K562 (cell line): ENCODE data around the gene BDH2. TPM values are rescaled to one million over a fixed set of nuclear protein-coding genes. Genes with fewer than 3 reads are reported as not detected.
A peak's percentile ranks its signal among the peaks of the same experiment; 100 is the strongest.

Experiments used
- ATAC-seq: fragments of 200-7000 bp; cut with Tn5 transposase; 3 replicates; pipeline ENCODE4 v1.9.1; 2020; ENCODE audit warnings: moderate library complexity
- BruUV-seq: library from RNA; stranded (reverse); fragments of 400-500 nt; replicated peaks from 2 replicates; lab custom pipeline; 2021; lab: Mats Ljungman, UMichigan
- CTCF ChIA-PET: fragments of 300-600 bp; formaldehyde crosslinking; extraction: SDS; loops from one replicate; lab custom pipeline; 2021; ENCODE audit warnings: low intra/inter-chr PET ratio; lab: Yijun Ruan, JAX
- POLR2A ChIA-PET: fragments of 300-600, 350-650 bp; sonication (Branson Sonifier 250); formaldehyde crosslinking; extraction: SDS; loops from one replicate; lab custom pipeline; 2021; ENCODE audit warnings: antibody characterized with exemption, inconsistent platforms; lab: Yijun Ruan, JAX
- DNase-seq, 4 experiments: peaks; one replicate each; pipeline versions ENCODE4 v3.0.0 to v3.0.0-alpha.2; 2011 to 2018; ENCODE audit warnings: low spot score in 3 of 4, mixed read lengths in 3 of 4; ENCODE audit errors: extremely low read depth in 1 of 4
- FAIRE-seq: peaks from 2 replicates; lab custom pipeline; 2011; peaks lifted over from hg19 to GRCh38; lab: Jason Lieb, UNC
- H2AFZ ChIP-seq: 2 replicates; pipeline ENCODE4 v1.6.0; 2011; ENCODE audit warnings: low read depth, low read length, control low read depth, inconsistent platforms
- H3K27ac ChIP-seq: fragments of 200-600 bp; 3 replicates; pipeline ENCODE4 v1.8.0; 2011; ENCODE audit warnings: low read depth, mild to moderate bottlenecking, control low read depth, inconsistent platforms, low read length, moderate library complexity, mixed read lengths; ENCODE audit errors: extremely low read depth
- H3K27me3 ChIP-seq, 2 experiments: fragments of 300-600 bp in 1 of 2; 2 replicates in 1 of 2; 3 replicates in 1 of 2; pipeline versions ENCODE4 v1.6.0 to v1.8.0; 2011; ENCODE audit warnings: inconsistent platforms in 2 of 2, low read length in 2 of 2, mild to moderate bottlenecking in 1 of 2, mixed read lengths in 1 of 2, moderate library complexity in 1 of 2; ENCODE audit not compliant: control insufficient read depth in 2 of 2, insufficient read depth in 2 of 2
- H3K36me3 ChIP-seq: fragments of 300-600 bp; 3 replicates; pipeline ENCODE4 v1.8.0; 2011; ENCODE audit warnings: mild to moderate bottlenecking, low read length, inconsistent platforms; ENCODE audit not compliant: control insufficient read depth, insufficient read depth
- H3K4me1 ChIP-seq, 2 experiments: fragments of 200-600 bp in 1 of 2; replicated peaks in 1 of 2; 2 replicates in 1 of 2; 3 replicates in 1 of 2; pipeline versions ENCODE4 v1.5.1 to v1.8.0; 2011; ENCODE audit warnings: inconsistent platforms in 2 of 2, low read length in 2 of 2, mild to moderate bottlenecking in 1 of 2, mixed read lengths in 1 of 2, moderate library complexity in 1 of 2; ENCODE audit not compliant: control insufficient read depth in 2 of 2, insufficient read depth in 2 of 2
- H3K4me2 ChIP-seq: 2 replicates; pipeline ENCODE4 v1.6.1; 2011; ENCODE audit warnings: low read length, control low read depth, inconsistent platforms, mixed read lengths; ENCODE audit not compliant: insufficient read depth
- H3K4me3 ChIP-seq: fragments of 200-600 bp; sonication (generic), shearing (Covaris generic); 2 replicates; pipeline ENCODE4 v1.5.1; 2016; ENCODE audit warnings: control low read depth, inconsistent platforms
- H3K79me2 ChIP-seq: fragments of 200-600 bp; 3 replicates; pipeline ENCODE4 v1.8.0; 2011; ENCODE audit warnings: low read length, inconsistent platforms; ENCODE audit not compliant: control insufficient read depth, insufficient read depth
- H3K9ac ChIP-seq, 2 experiments: 2 replicates each; pipeline versions ENCODE4 v1.6.0 to v1.6.1; 2011; ENCODE audit warnings: low read depth in 2 of 2, low read length in 2 of 2, control low read depth in 1 of 2, inconsistent platforms in 1 of 2, mild to moderate bottlenecking in 1 of 2, mixed read lengths in 1 of 2; ENCODE audit not compliant: insufficient read depth in 1 of 2
- H3K9me1 ChIP-seq: one replicate; pipeline ENCODE4 v1.6.0; 2011; ENCODE audit warnings: inconsistent platforms, mild to moderate bottlenecking, low read length, moderate library complexity; ENCODE audit not compliant: control insufficient read depth, insufficient read depth
- H3K9me3 ChIP-seq: replicated peaks from 2 replicates; pipeline ENCODE4 v1.5.1; 2011; ENCODE audit warnings: low read depth, low read length, inconsistent platforms; ENCODE audit not compliant: control insufficient read depth, insufficient read depth
- H4K20me1 ChIP-seq: replicated peaks from 2 replicates; pipeline ENCODE4 v1.6.1; 2011; ENCODE audit warnings: low read length, inconsistent platforms, mixed read lengths; ENCODE audit not compliant: control insufficient read depth, insufficient read depth
- ARID1B ChIP-seq: fragments of 450-650 bp; IDR thresholded peaks from 2 replicates; pipeline ENCODE4 v1.6.1; 2016; ENCODE audit warnings: antibody characterized with exemption, mild to moderate bottlenecking, inconsistent platforms
- ERF ChIP-seq: fragments of 450-650 bp; formaldehyde crosslinking; IDR thresholded peaks from 2 replicates; pipeline ENCODE4 v1.4.0; 2020; ENCODE audit warnings: mild to moderate bottlenecking, mixed read lengths
- HDAC1 ChIP-seq, 2 experiments: fragments of 450-650 bp; IDR thresholded peaks; 2 replicates each; pipeline ENCODE4 v1.6.1; 2016 to 2017; ENCODE audit warnings: inconsistent platforms in 1 of 2, mild to moderate bottlenecking in 1 of 2, moderate library complexity in 1 of 2
- KLF1 ChIP-seq: fragments of 450-650 bp; IDR thresholded peaks from 2 replicates; pipeline ENCODE4 v1.6.1; 2016; ENCODE audit warnings: missing genetic modification characterization, missing compliant biosample characterization
- KLF16 ChIP-seq: IDR thresholded peaks from 2 replicates; pipeline ENCODE4 v1.6.1; 2016; ENCODE audit warnings: antibody characterized with exemption
- RAD21 ChIP-seq, 2 experiments: fragments of 250-450 bp in 1 of 2; fragments of 450-650 bp in 1 of 2; sonication (Bioruptor Pico) in 1 of 2; formaldehyde crosslinking in 1 of 2; IDR thresholded peaks in 1 of 2; conservative IDR thresholded peaks in 1 of 2; 2 replicates each; pipeline versions ENCODE4 v1.4.0 to v1.8.0; 2020 to 2022; ENCODE audit warnings: mild to moderate bottlenecking in 2 of 2, moderate library complexity in 1 of 2
- RBBP5 ChIP-seq: fragments of 200-600 bp; sonication (generic); IDR thresholded peaks from 2 replicates; pipeline ENCODE4 v1.6.1; 2012; ENCODE audit warnings: borderline replicate concordance, mild to moderate bottlenecking, low read length, control low read depth, inconsistent platforms; ENCODE audit not compliant: insufficient read depth, poor library complexity, severe bottlenecking
- SMC3 ChIP-seq: conservative IDR thresholded peaks from 2 replicates; pipeline ENCODE4 v1.6.1; 2011; ENCODE audit warnings: low read depth, low read length, improper control_type of control experiment; ENCODE audit not compliant: insufficient read depth
- TEAD1 ChIP-seq, 2 experiments: fragments of 450-650 bp in 1 of 2; sonication (generic) in 1 of 2; formaldehyde crosslinking; IDR thresholded peaks; 2 replicates each; pipeline versions ENCODE4 v1.4.0 to v1.8.0; 2020 to 2022; ENCODE audit warnings: mild to moderate bottlenecking in 2 of 2, missing genetic modification reagents in 1 of 2
- ZNF707 ChIP-seq: fragments of 250-450 bp; sonication (Bioruptor Pico); conservative IDR thresholded peaks from 2 replicates; pipeline ENCODE4 v1.8.0; 2022; ENCODE audit warnings: inconsistent platforms, mild to moderate bottlenecking, moderate library complexity
- ZNF77 ChIP-seq: fragments of 250-450 bp; sonication (Bioruptor Pico); IDR thresholded peaks from 2 replicates; pipeline ENCODE4 v1.5.0; 2020
- WGBS: fragments of 100-300 bp; shearing (Covaris generic); methylation state at CpG from one replicate; pipeline ENCODE4 v1.1.6; 2016; ENCODE audit warnings: low coverage, mixed read lengths; ENCODE audit not compliant: insufficient coverage; ENCODE audit errors: missing lambda C conversion rate; 5-methylcytosine and 5-hydroxymethylcytosine counted together
- in situ Hi-C: fragments of 300-500 bp; cut with MboI; formaldehyde crosslinking; loops from 4 replicates; pipeline ENCODE4 v1.15.0; 2018; ENCODE audit warnings: inconsistent platforms, mixed read lengths
- intact Hi-C: fragments of 100-400 bp; cut with micrococcal nuclease; formaldehyde crosslinking; loops from 2 replicates; pipeline ENCODE4 v1.14.2; 2022
- polyA plus RNA-seq, 8 experiments: library from polyadenylated mRNA; depleted of rRNA in 4 of 8; stranded (reverse) in 5 of 8; unstranded in 3 of 8; fragments of >200 nt; fragmentation: Nextera tagmentation in 2 of 8; fragmentation: Illumina TruSeq in 1 of 8; extraction: Ambion mirVana in 2 of 8; extraction: Trizol in 1 of 8; gene quantifications; 2 replicates each; pipeline versions ENCODE4 v1.2.1 to v1.2.3, GENCODE V29; 2011 to 2014; ENCODE audit warnings: inconsistent platforms in 1 of 8, missing spikeins in 1 of 8
- total RNA-seq, 7 experiments: library from RNA; depleted of rRNA in 6 of 7; stranded (reverse); fragments of >200 nt in 6 of 7; fragmentation: Illumina TruSeq in 2 of 7; extraction: Trizol in 2 of 7; gene quantifications; 2 replicates each; pipeline versions ENCODE4 v1.2.1 to v1.2.3, GENCODE V29; 2011 to 2021; ENCODE audit warnings: low replicate concordance in 1 of 7
- TF ChIP-seq, protein P1 (sequence below), 2 experiments: fragments of 450-650 bp in 1 of 2; sonication (generic) in 1 of 2; formaldehyde crosslinking in 1 of 2; IDR thresholded peaks in 1 of 2; conservative IDR thresholded peaks in 1 of 2; 2 replicates each; pipeline versions ENCODE4 v1.6.1 to v1.8.1; 2016 to 2023; ENCODE audit warnings: mild to moderate bottlenecking in 2 of 2, moderate library complexity in 2 of 2, inconsistent platforms in 1 of 2, missing genetic modification reagents in 1 of 2
- TF ChIP-seq, protein P2 (sequence below), 3 experiments: IDR thresholded peaks in 2 of 3; conservative IDR thresholded peaks in 1 of 3; 2 replicates each; pipeline ENCODE4 v1.5.1; 2011 to 2012; ENCODE audit warnings: low read length in 3 of 3, mild to moderate bottlenecking in 3 of 3, control low read depth in 2 of 3, improper control_type of control experiment in 1 of 3, inconsistent platforms in 1 of 3, low read depth in 1 of 3, mixed read lengths in 1 of 3, moderate library complexity in 1 of 3; ENCODE audit not compliant: insufficient read depth in 2 of 3
- TF ChIP-seq, protein P3 (sequence below): fragments of 450-650 bp; formaldehyde crosslinking; IDR thresholded peaks from 2 replicates; pipeline ENCODE4 v1.4.0; 2020; ENCODE audit warnings: mild to moderate bottlenecking, moderate library complexity
- TF ChIP-seq, protein P4 (sequence below): fragments of 450-650 bp; IDR thresholded peaks from 2 replicates; pipeline ENCODE4 v1.6.1; 2018; ENCODE audit warnings: mild to moderate bottlenecking, low read depth; ENCODE audit not compliant: partially characterized antibody

The BDH2 gene
- total and polyA plus RNA-seq, 9 of the 15 experiments (the other 6 are each of a cell fraction or from before 2014, with no cell fraction given): 4.9 to 17.9 (median 9.1) TPM

DNA sequence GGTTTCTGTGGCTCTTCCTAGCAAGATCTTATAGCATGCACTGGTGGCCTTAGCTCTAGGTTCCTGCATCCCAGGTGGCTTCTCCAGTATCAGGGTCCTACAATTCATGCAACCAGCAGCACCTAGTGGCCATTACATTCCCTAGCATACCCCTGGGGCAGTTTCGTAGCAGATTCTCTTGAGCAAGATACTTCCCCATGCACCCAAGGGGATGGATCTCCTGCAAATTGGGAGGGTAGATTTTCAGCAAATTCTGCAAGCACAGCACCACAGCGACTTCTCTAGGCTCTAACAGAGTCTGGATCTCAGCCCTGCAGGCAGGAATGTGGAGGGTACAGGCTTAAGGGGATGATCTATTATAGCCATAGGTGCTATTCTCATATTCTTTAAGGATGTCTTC is 67.1 kb downstream of the BDH2 start:
- peak; percentile 46 to 66 (median 50) for DNase-seq
- no peak overlapping the region for H3K4me2 ChIP-seq
- H3K4me1 ChIP-seq: no peaks in the 10 kb centered on the region
- no peaks in the 10 kb centered on the region for H3K27me3 ChIP-seq
- H3K4me3 ChIP-seq: no peak overlapping the region
- no peak overlapping the region for H3K27ac ChIP-seq
- 15% methylated on average over 2 of the region's 2 CpGs for WGBS
- H3K9me1 ChIP-seq: no peaks in the 10 kb centered on the region
- no peaks in the 10 kb centered on the region for H4K20me1 ChIP-seq
- H3K9me3 ChIP-seq: no peaks in the 10 kb centered on the region
- no peaks in the 10 kb centered on the region for H3K36me3 ChIP-seq
- peak; percentile 80 for FAIRE-seq
- in situ Hi-C loops (no loop called here), intact Hi-C loops (loop anchor here (1.0 kb wide), 1 partner anchor 412 kb away; no protein-coding TSS in a partner anchor)
- ATAC-seq: peak; percentile 99
- ChIA-PET POLR2A (interaction anchor here (0.6 to 1.1 kb wide), 3 partner anchors 11 to 559 kb away, joined by 3 to 4 read pairs (median 3); no protein-coding TSS in a partner anchor), CTCF (interaction anchor here (0.5 to 1.6 kb wide), 4 partner anchors 410 to 952 kb away, joined by 3 to 6 read pairs (median 4); no protein-coding TSS in a partner anchor)
- no peaks in the 10 kb centered on the region for H3K79me2 ChIP-seq
- no peak overlapping the region for H2AFZ ChIP-seq
- BruUV-seq: no TSS peak
- H3K9ac ChIP-seq: no peak overlapping the region
- TF ChIP-seq, protein P1, sequence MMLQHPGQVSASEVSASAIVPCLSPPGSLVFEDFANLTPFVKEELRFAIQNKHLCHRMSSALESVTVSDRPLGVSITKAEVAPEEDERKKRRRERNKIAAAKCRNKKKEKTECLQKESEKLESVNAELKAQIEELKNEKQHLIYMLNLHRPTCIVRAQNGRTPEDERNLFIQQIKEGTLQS (IDR thresholded peaks at IDR 0.05): no peak
- TF ChIP-seq, protein P1 (CRISPR knock-in tag; conservative IDR thresholded peaks at IDR 0.05): no peak
- TF ChIP-seq, protein P2, sequence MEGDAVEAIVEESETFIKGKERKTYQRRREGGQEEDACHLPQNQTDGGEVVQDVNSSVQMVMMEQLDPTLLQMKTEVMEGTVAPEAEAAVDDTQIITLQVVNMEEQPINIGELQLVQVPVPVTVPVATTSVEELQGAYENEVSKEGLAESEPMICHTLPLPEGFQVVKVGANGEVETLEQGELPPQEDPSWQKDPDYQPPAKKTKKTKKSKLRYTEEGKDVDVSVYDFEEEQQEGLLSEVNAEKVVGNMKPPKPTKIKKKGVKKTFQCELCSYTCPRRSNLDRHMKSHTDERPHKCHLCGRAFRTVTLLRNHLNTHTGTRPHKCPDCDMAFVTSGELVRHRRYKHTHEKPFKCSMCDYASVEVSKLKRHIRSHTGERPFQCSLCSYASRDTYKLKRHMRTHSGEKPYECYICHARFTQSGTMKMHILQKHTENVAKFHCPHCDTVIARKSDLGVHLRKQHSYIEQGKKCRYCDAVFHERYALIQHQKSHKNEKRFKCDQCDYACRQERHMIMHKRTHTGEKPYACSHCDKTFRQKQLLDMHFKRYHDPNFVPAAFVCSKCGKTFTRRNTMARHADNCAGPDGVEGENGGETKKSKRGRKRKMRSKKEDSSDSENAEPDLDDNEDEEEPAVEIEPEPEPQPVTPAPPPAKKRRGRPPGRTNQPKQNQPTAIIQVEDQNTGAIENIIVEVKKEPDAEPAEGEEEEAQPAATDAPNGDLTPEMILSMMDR (IDR thresholded peaks at IDR 0.05 in 2 of 3, conservative IDR thresholded peaks at IDR 0.05 in 1 of 3; ENCODE audit: insufficient read depth in 2 of 3, low read depth in 1 of 3, low read length in 3 of 3): peak; percentile 78 to 82 (median 79)
- no peak for TF ChIP-seq RBBP5
- TF ChIP-seq, protein P3, sequence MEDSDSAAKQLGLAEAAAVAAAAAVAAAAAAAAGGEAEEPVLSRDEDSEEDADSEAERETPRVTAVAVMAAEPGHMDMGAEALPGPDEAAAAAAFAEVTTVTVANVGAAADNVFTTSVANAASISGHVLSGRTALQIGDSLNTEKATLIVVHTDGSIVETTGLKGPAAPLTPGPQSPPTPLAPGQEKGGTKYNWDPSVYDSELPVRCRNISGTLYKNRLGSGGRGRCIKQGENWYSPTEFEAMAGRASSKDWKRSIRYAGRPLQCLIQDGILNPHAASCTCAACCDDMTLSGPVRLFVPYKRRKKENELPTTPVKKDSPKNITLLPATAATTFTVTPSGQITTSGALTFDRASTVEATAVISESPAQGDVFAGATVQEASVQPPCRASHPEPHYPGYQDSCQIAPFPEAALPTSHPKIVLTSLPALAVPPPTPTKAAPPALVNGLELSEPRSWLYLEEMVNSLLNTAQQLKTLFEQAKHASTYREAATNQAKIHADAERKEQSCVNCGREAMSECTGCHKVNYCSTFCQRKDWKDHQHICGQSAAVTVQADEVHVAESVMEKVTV (CRISPR knock-in tag): 0 out of 2 replicates have a peak, but pooled peaks have one; percentile 34
- TF ChIP-seq RAD21 (CRISPR knock-in tag; conservative IDR thresholded peaks at IDR 0.05 in 1 of 2, IDR thresholded peaks at IDR 0.05 in 1 of 2): peak; percentile 51 to 70
- no peak for TF ChIP-seq ERF (CRISPR knock-in tag)
- TF ChIP-seq HDAC1 (IDR thresholded peaks at IDR 0.05): no peak
- peak; percentile 31; the same call in 1 of the 2 replicates for TF ChIP-seq KLF16
- no peak for TF ChIP-seq ARID1B
- TF ChIP-seq, protein P4, sequence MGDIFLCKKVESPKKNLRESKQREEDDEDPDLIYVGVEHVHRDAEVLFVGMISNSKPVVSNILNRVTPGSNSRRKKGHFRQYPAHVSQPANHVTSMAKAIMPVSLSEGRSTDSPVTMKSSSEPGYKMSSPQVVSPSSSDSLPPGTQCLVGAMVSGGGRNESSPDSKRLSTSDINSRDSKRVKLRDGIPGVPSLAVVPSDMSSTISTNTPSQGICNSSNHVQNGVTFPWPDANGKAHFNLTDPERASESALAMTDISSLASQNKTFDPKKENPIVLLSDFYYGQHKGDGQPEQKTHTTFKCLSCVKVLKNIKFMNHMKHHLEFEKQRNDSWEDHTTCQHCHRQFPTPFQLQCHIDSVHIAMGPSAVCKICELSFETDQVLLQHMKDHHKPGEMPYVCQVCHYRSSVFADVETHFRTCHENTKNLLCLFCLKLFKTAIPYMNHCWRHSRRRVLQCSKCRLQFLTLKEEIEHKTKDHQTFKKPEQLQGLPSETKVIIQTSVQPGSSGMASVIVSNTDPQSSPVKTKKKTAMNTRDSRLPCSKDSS: no peak
- peak; percentile 47; the same call in 1 of the 2 replicates for TF ChIP-seq SMC3
- TF ChIP-seq TEAD1 (CRISPR knock-in tag; IDR thresholded peaks at IDR 0.05): 0 out of 4 replicates have a peak, but pooled peaks of 1 of the 2 experiments have one; percentile 33
- TF ChIP-seq ZNF77 (CRISPR knock-in tag): no peak
- no peak for TF ChIP-seq KLF1 (tag)
- no peak for TF ChIP-seq ZNF707 (CRISPR knock-in tag)
